Sciatic nerve (tissue), 2 donors: ENCODE data around the gene IGSF9B. TPM values are rescaled to one million over a fixed set of nuclear protein-coding genes. Genes with fewer than 3 reads are reported as not detected.

Experiments
- ATAC-seq: fragments of 200-7000 bp; cut with Tn5 transposase; one replicate; pipeline ENCODE4 v1.9.1; 2020; ENCODE audit warnings: mild to moderate bottlenecking, moderate library complexity
- DNase-seq: peaks from one replicate; pipeline ENCODE4 v3.0.0-alpha.2; 2020; ENCODE audit warnings: low spot score
- intact Hi-C: fragments of 100-400 bp; cut with DNase I; formaldehyde crosslinking; loops from one replicate; pipeline ENCODE4 v1.14.2; 2022
- total RNA-seq: library from RNA; stranded (reverse); fragmentation: NEBNext Ultra II Directional; extraction: Animal tissue kit (Norgen Biotek cat#: 25700); gene quantifications from one replicate; pipeline ENCODE4 v1.2.1, GENCODE V29; 2021
- donor health status: DM: no; HTN: no; CAD: no.
- donor health status: DM: no; HTN: no; CAD: no.

Gene IGSF9B
- total RNA-seq, 1 donor from 2014 or later, result 13.5 TPM

DNA sequence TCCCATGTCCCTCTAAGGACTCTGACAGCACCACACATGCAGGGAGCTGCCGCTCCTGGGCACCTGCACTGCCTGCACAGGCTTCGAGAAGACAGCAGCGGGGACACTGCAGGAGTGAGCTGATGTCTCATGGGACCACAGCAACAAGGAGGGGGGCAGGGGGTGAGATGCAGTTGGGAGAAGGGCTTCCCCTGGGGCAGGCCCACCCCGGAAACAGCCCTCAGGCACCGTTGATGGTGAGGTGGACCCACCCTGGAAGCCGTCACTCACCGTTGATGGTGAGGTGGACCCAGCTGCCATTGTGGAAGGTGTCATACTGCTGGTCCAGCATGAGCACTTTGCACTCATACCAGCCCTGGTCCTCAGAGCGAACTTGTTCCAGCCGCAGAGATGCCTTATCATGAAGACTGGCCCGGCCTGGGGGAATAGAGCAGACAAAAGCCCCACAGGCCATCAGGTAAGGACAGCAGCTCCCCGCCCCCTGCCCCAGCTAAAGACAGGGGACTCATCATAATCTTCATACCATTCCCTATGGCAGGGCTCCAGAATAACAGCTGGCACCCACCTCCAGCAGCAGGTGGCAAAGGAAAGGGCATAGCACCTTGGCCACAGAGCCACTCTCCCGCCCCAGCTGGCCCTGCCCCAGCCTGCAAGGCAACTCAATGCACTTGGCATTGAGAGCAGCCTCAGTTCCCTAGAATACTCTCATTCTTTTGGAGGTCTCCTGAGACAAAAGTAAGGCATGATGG, 12.6 kb downstream of the IGSF9B start:
- intact Hi-C loops, result no loop called here
- no peak for DNase-seq

GRCh38 chr11:133942577-133942976, 14.2 kb downstream of the IGSF9B start:
- DNase-seq, result no peak
- ATAC-seq, result no peak
- intact Hi-C loops, result no loop called here

More for the DNA sequence above, 12.6 kb downstream of the IGSF9B start:
- ATAC-seq, result no peak

- DNase-seq, result no peak
- no peak for ATAC-seq
- intact Hi-C loops, result no loop called here
Observed at GRCh38 chr11:133941546-133941945, 15.2 kb downstream of the IGSF9B start.

- ATAC-seq (no peak), DNase-seq (no peak)
- intact Hi-C loops, result no loop called here
Observed at GRCh38 chr11:133940034-133940433, 16.7 kb downstream of the IGSF9B start.

DNA sequence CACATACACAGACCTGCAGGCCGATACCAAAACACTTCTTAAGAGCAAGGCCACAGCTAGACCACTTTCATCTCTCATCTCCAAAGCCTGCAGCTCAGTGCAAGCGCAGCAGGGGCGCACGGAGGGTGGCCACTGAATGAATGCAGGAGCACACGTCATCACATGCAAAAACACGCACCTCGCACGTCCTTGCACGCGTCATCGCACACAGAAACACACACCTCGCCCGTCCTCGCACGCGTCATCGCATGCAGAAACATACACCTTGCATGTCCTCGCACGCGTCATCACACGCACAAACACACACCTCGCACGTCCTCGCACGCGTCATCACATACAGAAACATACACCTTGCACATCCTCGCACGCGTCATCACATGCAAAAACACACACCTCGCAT, 17.2 kb downstream of the IGSF9B start:
- intact Hi-C loops, result no loop called here
- no peak for ATAC-seq

GRCh38 chr11:133938166-133938565, 18.6 kb downstream of the IGSF9B start:
- intact Hi-C loops, result no loop called here
- no peak for ATAC-seq
- DNase-seq, result no peak

More for the DNA sequence above, 17.2 kb downstream of the IGSF9B start:
- DNase-seq, result no peak

GRCh38 chr11:133937468-133937867, 19.3 kb downstream of the IGSF9B start:
- intact Hi-C loops, result no loop called here
- ATAC-seq (no peak), DNase-seq (no peak)

- DNase-seq (no peak), ATAC-seq (no peak)
- intact Hi-C loops, result no loop called here
Observed at GRCh38 chr11:133937015-133937414, 19.8 kb downstream of the IGSF9B start.

GRCh38 chr11:133936592-133936991, 20.2 kb downstream of the IGSF9B start:
- ATAC-seq (no peak), DNase-seq (no peak)
- intact Hi-C loops, result no loop called here

GRCh38 chr11:133936136-133936535, 20.6 kb downstream of the IGSF9B start:
- intact Hi-C loops, result no loop called here
- ATAC-seq (no peak), DNase-seq (no peak)

DNA sequence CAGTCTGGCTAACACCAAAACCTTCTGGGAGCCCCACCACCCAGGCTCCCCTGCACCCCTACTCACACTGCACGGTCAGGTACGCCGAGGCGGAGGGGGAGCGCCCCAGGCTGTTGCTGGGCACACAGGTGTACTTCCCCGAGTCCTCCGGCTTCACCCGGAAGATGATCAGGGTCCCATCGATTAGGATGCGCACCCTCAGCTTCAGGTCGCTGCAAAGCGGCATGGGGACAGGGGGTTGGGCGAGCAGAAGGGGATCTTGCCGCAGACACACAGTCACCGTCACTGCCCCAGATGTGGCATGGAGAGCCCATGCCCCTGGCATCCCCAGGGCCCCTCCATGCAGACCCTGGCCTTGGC, 21.2 kb downstream of the IGSF9B start:
- DNase-seq (no peak), ATAC-seq (no peak)
- intact Hi-C loops, result no loop called here

DNA sequence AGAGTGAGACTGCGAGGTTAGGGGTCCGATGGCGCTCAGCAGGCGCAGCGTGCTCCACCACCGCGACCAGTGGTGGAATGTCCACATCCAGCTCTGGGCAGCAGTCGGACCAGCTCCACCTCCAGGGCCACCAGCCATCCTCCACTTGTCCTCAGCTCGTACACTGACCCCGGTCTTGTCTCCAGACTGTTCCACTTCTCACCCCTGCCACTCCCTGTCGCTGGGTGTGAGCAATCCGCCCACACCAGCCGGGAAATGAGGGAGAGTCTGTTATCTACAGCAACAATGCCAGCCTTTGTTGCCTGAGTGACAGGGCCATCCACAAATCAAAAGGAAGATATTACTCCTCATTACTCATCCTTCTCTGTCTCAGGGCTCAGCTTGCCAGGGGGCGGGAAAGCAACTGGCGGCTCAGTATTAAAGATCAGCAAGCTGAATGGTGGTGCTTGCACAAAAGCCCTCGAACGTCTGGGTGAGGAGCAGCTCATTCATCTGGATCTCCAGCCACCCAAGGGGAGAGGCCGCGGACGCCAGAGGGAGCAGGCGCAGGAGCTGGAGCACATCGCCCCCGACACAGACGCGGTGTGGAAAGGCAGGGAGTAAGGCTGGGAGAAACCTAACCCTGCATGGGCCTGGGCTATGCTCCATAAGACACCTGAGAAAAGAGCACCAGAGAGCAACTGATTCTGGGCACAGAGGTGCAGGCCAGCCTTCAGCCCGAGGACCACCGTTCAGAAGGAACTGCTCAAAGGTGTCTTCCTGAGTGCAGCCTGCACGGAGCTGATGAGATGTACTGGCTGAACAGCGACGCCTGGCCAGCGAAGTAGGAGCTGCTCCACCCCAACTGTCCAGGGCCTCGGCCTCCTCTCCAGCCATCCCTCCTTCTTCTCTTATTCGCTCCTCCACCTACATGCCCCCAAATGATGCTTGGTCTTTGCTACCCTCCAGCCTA, 21.9 kb downstream of the IGSF9B start:
- intact Hi-C loops, result loop anchor here (5.0 kb wide), 1 partner anchor 112 kb away; no protein-coding TSS in a partner anchor
- ATAC-seq (peak; percentile 74), DNase-seq (peak; percentile 70)

DNA sequence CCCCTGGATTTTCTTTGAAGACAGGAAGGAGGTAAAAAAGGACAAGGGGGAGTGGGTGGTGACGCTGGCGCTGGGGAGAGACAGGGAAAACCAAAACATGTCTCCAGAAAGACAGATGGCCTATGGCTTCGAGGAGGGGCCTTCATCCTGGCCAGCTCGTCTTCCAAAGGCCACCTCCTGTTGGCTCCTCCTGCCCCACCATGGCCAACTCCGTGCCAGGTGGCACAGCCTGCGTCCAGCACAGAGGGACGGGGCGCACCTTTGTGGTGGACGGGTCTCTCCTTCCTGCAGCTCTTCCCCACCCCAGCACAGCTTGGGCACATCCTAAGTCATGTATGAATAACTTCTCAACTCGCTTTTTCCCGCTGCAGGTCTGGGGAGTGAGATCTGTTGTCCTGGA, 22.7 kb downstream of the IGSF9B start:
- no peak for DNase-seq
- no peak for ATAC-seq
- intact Hi-C loops, result loop anchor here (5.0 kb wide), 1 partner anchor 113 kb away; no protein-coding TSS in a partner anchor

DNA sequence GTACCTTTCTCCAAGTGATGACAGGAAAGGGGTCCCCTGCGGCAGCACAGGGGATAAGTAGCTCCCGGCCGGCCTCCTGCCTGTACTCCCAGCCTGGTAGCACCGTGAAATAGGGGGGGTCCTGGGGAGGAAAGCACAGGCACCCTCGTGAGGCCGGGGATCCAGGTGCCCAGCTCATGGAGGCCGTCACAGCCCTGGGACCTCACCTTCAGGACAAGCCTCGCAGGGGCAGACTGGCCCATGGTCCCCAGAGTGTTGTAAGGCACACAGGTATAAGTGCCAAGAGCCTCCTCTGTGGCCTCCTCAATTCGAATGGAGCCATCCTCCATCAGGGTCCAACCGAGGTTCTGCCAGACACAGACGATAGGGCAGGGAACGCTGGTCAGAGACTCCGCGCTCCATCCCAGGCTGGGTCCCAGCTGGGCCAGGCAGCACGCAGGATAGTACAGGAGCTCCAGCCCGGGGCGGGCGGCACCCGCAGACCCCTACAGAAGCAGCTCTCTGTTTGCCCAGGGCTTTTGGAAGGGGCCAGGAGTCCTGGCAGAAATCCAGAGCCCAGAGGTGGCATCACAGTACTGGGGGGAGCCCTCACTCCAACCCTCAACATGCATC, 25.2 kb downstream of the IGSF9B start:
- ATAC-seq, result no peak
- intact Hi-C loops, result loop anchor here (5.0 kb wide), 1 partner anchor 116 kb away; no protein-coding TSS in a partner anchor
- DNase-seq, result no peak

- DNase-seq, result no peak
Observed at GRCh38 chr11:133930767-133931448, 25.9 kb downstream of the IGSF9B start.

DNA sequence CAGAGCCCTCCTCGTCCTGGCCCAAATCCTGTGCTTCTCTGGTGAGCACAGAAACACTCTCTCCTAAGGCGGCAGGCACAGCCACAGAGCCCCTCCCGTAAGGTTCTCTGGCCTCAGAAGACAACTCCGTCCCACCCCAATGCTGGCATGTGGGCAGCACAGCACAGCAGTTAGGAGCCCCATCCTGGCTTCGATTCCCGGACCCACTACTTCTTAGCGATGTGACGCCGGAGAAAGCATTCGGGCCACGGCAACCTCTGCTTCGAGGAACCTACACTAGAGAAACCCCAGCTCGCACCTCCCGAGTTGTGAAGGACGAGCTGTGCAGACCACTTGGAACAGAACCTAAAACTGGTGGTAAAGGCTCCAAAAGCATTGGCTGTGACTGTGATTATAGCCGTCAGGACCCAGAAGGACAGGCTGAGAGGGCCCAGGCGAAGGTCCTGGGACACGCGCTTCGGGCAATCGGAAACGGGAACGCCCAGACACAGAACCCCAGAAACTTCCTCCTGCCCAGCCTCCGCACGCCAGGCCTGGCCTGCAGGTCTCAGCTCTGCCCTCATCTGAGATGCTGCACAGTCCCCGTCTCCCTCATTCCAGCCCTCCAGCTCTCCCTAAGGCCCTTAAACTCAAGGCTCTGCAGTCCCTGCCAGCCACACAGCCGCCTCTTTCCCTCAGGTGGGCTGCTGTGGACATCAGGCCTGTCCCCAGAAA, 26.6 kb downstream of the IGSF9B start:
- no peak for DNase-seq
- no peak for ATAC-seq
- intact Hi-C loops, result loop anchor here (5.0 kb wide), 1 partner anchor 117 kb away; no protein-coding TSS in a partner anchor

More at GRCh38 chr11:133930767-133931448, 25.9 kb downstream of the IGSF9B start:
- intact Hi-C loops, result loop anchor here (5.0 kb wide), 1 partner anchor 116 kb away; no protein-coding TSS in a partner anchor
- no peak for ATAC-seq

GRCh38 chr11:133929401-133930052, 27.2 kb downstream of the IGSF9B start:
- no peak for DNase-seq
- intact Hi-C loops, result loop anchor here (5.0 to 10.0 kb wide), 2 partner anchors 118 to 215 kb away; no protein-coding TSS in a partner anchor

More at GRCh38 chr11:133929401-133930052, 27.2 kb downstream of the IGSF9B start:
- ATAC-seq, result no peak
